HG03565 (cell line): ENCODE data around the gene KCMF1.

Experiments
- ATAC-seq: cut with Tn5 transposase; IDR thresholded peaks from one replicate; pipeline ENCODE4 v1.9.1; 2021; ENCODE audit warnings: mild to moderate bottlenecking, moderate library complexity; ENCODE audit not compliant: unreplicated experiment

Gene KCMF1

DNA sequence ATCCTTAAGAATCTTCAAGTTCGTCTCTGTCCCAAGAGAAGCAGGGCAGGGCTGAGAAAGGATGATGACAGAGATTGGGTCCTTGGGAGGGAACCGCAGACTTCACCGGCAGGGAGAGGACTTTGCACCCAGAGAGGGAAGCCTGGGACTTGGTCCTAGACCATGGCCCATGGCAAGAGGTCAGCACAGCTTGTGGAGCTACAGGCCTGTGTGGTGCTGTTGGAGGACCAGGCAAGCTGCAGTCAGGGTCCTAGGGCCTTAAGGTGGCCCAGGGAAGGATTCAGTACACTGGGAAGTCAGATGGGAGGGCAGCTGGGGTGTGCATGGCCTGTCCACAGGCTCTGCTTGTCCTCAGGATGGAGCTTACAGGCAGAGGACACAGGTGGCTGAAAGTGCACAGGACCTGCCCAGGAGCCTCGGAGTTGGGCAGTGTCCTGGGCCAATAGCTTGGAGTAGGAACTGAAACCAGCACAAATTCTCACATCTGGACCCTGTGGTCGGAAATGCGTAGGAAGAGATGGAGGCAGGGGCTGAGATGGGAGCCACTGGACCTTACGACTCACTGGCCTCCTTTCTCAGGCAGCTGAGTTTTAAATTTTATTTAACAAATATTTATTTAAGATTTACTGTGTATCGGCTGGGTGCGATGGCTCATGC, 105.8 kb downstream of the KCMF1 start:
- ATAC-seq: no peak

GRCh38 chr2:85077859-85078419, 107.0 kb downstream of the KCMF1 start:
- ATAC-seq: no peak

DNA sequence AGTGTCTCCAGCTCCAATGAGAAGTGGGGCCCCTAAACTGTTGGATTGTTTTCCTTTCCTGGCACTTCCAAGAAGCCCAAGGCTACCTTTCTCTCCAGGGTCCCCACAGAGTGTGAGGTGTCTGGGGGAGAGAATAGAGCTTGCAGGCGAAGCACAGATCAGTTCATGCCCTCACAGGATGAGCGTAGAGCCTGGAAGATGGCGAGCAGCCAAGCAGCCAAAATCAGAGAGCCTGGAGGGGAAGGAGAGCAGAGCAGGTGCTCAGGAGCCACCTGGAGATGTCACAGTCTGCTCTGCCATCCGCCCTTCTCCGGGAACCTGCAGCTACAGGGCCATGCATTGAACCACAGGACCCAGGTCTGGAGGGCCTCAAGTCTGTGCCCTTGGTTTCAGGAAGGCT, 107.6 kb downstream of the KCMF1 start:
- no peak for ATAC-seq

DNA sequence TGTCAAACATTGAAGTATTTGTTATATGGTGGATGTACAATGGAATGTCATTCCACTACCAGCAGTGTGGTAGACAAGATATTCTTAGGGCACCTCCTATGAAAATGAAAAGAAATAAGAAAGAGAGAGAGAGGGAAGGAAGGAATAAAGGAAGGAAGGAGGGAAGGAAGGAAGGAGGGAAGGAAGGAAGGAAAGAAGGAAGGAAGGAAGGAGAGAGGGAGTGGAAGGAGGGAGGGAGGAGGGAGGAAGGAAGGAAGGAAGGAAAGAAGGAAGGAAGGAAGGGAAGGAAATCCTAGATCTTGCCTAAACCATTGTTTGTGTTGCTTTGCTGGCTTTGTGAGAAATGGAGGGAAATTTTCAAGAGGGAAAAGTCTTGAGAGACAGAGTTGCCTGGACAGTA, 112.1 kb downstream of the KCMF1 start:
- ATAC-seq: no peak

DNA sequence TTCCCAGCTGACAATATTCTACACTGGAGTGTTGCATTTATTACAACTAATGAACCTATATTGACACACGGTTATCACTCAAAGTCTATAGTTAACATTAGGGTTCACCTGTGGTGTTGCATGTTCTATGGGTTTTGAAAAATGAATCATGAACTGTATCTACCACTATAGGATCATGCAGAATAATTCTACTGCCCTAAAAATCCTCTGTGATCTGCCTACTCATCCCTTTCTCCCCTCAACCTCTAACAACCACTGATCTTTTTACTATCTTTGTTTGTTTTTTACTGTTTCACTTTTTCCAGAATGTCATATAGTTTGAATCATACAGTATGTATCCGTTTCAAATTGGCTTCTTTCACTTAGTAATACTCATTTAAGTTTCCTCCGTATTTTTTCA, 114.6 kb downstream of the KCMF1 start:
- no peak for ATAC-seq

DNA sequence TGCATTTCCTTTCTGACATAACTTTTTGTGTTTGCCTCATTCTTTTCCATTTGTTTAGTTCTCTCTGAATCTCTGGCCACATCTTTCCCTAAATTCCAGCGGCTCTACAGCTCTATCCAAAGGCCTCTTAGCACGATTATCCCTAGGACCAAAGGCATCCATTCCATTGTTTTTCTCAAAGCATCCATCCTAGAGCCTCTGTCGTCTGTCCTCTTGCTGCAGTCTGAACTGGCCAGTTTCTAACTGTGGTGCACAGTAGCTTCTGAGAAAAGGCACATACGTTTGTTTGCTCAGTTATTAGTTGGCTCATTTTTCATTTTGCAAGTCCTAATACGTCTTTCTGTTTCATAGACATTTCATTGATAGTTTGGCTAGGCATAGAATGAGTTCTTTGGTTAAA, 116.6 kb downstream of the KCMF1 start:
- ATAC-seq: no peak

DNA sequence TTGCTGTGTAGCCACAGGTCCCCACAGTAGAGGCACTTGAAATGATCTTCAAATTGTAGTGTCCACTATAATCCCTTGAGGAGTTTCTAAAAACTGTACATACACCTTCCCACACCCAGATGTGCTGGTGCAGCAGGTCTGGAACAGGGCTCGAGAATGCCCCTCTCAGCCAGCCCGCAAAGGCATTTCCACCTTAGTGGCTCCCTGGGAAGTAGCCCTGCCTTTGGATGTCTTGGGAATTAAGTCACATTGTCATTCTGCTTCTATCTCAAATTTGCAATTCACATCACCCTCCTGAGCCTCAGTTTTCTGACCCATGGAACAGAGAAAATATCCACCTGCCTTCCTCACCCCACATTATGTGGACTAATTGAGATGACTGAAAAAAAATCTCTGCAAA, 118.0 kb downstream of the KCMF1 start:
- no peak for ATAC-seq

GRCh38 chr2:85089585-85089984, 118.6 kb downstream of the KCMF1 start:
- no peak for ATAC-seq

DNA sequence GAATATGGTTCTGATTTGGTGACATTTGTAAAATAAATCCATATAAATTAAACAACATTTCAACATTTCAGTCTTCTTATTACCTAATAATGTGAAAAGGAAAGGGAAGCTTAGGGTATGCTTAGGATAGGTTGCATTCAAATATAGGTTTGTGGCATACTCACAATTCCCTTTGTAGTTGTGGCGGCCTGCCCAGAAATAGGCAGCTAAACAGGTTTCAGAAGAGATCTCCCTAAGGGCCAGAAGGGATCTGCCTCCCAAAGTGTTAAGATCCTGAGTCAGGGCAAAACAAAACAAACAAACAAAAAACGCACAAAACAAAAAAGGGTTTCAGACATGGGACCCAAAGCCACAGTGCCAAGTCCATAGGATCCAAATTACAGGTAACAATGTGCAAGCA, 120.9 kb downstream of the KCMF1 start:
- no peak for ATAC-seq

GRCh38 chr2:85095094-85095493, 124.1 kb downstream of the KCMF1 start:
- no peak for ATAC-seq

GRCh38 chr2:85096616-85097015, 125.7 kb downstream of the KCMF1 start:
- no peak for ATAC-seq

GRCh38 chr2:85104228-85104627, 133.3 kb downstream of the KCMF1 start:
- no peak for ATAC-seq

DNA sequence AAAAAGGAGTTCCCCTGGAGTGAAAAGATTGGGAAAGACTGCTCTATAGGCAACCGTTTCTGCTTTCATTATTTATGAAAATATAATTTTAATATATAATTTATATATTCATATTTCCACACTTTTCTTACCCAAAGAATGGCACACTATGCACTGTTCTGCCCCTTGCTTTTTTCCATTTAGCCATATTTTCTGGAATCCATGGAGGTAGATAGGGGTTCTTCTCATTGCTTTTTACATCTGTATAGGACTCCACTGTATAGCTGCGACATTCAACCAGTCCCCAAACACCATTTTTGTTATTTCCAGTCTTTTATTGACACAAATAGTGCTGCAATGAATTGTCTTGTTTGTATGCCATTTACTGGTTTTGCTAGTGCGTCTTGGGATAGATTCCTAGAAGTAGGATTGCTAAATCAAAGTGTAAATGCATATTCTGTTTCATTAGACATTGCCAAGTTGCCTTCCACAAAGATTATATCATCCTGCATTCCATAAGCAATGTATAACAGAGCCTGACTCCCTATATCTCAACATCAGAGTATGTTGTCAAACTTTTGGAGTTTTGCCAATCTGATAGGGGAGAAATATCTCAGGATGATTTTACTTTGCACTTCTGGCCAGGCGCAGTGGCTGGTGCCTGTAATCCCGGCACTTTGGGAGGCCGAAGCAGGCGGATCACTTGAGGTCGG, 135.7 kb downstream of the KCMF1 start:
- ATAC-seq: no peak
